Stimulated activated CD8-positive, alpha-beta memory T cell treated with anti-CD3 and anti-CD28 coated beads, Interleukin-4, amount 100 ng/mL, for 1 hour (primary cell): Measurements from ENCODE around the gene PDGFRB.

Experiments
- DNase-seq, 2 donors: peaks; one replicate each; pipeline ENCODE4 v3.0.0-alpha.2; 2020; ENCODE audit warnings: low read depth in 2 of 2, low spot score in 1 of 2

Gene PDGFRB

GRCh38 chr5:150068961-150069645 lies 86.5 kb downstream of the PDGFRB start:
- DNase-seq, result no peak

DNA sequence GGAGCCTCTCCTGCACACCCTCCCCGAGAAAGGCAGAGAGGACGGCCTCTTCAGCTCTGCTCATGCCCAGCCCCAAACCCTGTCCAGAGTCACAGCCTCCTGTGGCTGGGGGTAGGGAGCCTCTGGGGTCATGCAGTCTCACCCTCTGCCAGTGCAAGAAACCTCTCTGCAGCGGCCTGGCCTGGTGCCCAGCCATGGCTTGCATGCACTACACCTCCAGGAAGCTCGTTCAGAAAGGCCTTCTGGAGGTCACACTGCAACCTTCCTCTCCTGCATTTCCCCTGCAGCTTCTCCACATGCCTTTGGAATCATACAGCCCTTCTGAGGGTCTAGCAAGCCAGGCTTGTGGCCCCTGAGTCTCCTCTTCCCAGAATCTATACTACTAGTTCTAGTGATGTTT lies 87.2 kb downstream of the PDGFRB start:
- no peak for DNase-seq

- no peak for DNase-seq
Measured at GRCh38 chr5:150068071-150068470, 87.6 kb downstream of the PDGFRB start.

- DNase-seq, result no peak
Measured at GRCh38 chr5:150067405-150067960, 88.2 kb downstream of the PDGFRB start.

DNA sequence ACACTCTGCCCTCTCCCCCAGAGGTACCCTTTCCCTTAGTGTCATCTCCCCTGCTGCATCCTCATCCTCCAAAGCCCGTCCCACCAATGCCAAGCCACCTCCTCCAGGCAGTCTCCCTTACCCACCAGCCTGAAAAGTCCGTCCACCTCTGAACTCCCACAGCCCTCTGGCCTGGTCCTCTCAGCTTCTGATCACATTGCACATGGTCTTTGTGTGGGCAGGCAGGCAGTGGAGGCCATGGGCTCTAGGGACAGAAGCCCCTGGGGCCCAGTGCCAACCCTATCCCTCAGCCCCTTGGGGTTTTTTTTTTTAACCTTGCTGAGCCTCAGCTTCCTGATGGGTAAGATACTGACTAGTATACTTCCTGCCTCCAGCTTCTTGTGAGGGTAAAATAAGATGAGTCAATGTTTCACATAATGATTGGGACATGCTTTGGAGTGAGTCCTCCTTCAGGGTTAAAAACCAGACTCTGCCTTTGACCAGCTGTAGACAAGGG lies 88.7 kb downstream of the PDGFRB start:
- DNase-seq, result no peak

DNA sequence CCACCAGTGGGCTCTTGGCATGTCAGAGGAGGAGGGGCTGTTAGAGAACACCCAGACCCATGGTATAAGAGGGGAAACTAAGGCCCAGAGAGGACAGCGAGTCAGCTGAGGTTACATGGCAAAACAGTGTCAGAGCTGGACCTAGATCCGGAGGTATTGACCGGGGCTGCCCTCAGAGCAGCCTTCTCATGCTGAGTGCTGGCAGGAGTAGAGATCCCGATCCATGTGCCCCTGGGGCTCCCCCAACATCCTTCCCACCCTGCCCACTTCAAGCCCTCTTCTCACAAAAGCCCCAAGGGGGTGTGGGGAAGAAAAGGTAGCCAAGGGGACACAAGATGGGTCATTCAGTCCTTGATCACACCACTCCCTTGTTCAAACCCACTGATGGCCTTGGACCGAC lies 89.2 kb downstream of the PDGFRB start:
- DNase-seq, result no peak

- no peak for DNase-seq
Measured at GRCh38 chr5:150065886-150066285, 89.8 kb downstream of the PDGFRB start.

GRCh38 chr5:150065346-150065745 lies 90.3 kb downstream of the PDGFRB start:
- no peak for DNase-seq

GRCh38 chr5:150064681-150065220 lies 90.9 kb downstream of the PDGFRB start:
- no peak for DNase-seq
